KMS-11 (cell line): Measurements from ENCODE around the gene CCDC134.

Experiments used
- H2AFZ ChIP-seq: fragments of 200-600 bp; sonication (generic); 2 replicates; pipeline ENCODE4 v1.6.1; 2016; ENCODE audit warnings: antibody characterized with exemption, mixed run types, low read depth
- H3K27ac ChIP-seq: fragments of 200-600 bp; sonication (generic); 2 replicates; pipeline ENCODE4 v1.6.1; 2016; ENCODE audit warnings: mild to moderate bottlenecking, mixed run types
- H3K27me3 ChIP-seq: fragments of 200-600 bp; sonication (generic); 2 replicates; pipeline ENCODE4 v1.6.1; 2017; ENCODE audit warnings: mild to moderate bottlenecking, low read depth, mixed run types, moderate library complexity; ENCODE audit not compliant: insufficient read depth
- H3K36me3 ChIP-seq: fragments of 200-600 bp; sonication (generic); 2 replicates; pipeline ENCODE4 v1.6.1; 2017; ENCODE audit warnings: mild to moderate bottlenecking, mixed run types; ENCODE audit not compliant: insufficient read depth
- H3K4me1 ChIP-seq: fragments of 200-600 bp; sonication (generic); 2 replicates; pipeline ENCODE4 v1.6.1; 2016; ENCODE audit warnings: mild to moderate bottlenecking, low read depth, mixed run types; ENCODE audit not compliant: poor library complexity, severe bottlenecking
- H3K4me2 ChIP-seq: fragments of 200-600 bp; sonication (generic); 2 replicates; pipeline ENCODE4 v1.7.0; 2016; ENCODE audit warnings: mild to moderate bottlenecking, mixed run types
- H3K4me3 ChIP-seq: fragments of 200-600 bp; sonication (generic); IDR thresholded peaks from 2 replicates; pipeline ENCODE4 v1.6.1; 2017; ENCODE audit warnings: low read depth, low read length, mixed read lengths; ENCODE audit not compliant: insufficient read depth
- H3K79me2 ChIP-seq: fragments of 200-600 bp; sonication (generic); 2 replicates; pipeline ENCODE4 v1.6.1; 2016; ENCODE audit warnings: low read depth, mixed run types; ENCODE audit not compliant: insufficient read depth
- H3K9ac ChIP-seq: fragments of 200-600 bp; sonication (generic); 2 replicates; pipeline ENCODE4 v1.6.1; 2016; ENCODE audit warnings: mild to moderate bottlenecking, mixed run types
- H4K20me1 ChIP-seq: fragments of 200-600 bp; sonication (generic); 2 replicates; pipeline ENCODE4 v1.6.1; 2016; ENCODE audit warnings: mild to moderate bottlenecking, mixed run types; ENCODE audit not compliant: insufficient read depth
- TF ChIP-seq, protein P1 (sequence below): fragments of 200-600 bp; sonication (generic); conservative IDR thresholded peaks from 2 replicates; pipeline ENCODE4 v1.6.1; 2017; ENCODE audit warnings: low read depth, mild to moderate bottlenecking, antibody characterized with exemption, low read length, moderate library complexity, mixed read lengths

Gene CCDC134

DNA sequence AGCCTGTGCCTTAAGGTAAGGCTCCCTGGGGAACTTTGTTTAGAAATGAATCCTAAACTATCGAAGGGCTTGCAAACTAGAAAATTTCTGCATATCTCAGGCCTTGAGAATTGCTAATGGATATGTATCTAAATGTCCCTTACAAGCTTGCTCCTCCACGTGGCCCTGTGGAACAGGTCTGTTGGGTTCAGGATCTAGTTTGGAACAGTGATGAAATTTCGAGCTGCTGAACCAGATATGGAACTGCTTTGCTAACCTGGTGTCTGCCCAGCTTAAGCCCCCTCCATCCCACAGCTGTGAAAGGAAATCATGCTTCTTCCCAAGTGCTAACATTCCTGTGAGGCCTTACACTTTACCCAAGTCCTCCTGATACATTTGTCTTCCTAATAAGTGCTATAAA, 44.0 kb downstream of the CCDC134 start:
- Histone ChIP-seq H3K27me3 (no peaks in the 10 kb centered on the region), H3K4me2 (no peak overlapping the region), H4K20me1 (peaks cover 37% of the 10 kb centered on the region)

DNA sequence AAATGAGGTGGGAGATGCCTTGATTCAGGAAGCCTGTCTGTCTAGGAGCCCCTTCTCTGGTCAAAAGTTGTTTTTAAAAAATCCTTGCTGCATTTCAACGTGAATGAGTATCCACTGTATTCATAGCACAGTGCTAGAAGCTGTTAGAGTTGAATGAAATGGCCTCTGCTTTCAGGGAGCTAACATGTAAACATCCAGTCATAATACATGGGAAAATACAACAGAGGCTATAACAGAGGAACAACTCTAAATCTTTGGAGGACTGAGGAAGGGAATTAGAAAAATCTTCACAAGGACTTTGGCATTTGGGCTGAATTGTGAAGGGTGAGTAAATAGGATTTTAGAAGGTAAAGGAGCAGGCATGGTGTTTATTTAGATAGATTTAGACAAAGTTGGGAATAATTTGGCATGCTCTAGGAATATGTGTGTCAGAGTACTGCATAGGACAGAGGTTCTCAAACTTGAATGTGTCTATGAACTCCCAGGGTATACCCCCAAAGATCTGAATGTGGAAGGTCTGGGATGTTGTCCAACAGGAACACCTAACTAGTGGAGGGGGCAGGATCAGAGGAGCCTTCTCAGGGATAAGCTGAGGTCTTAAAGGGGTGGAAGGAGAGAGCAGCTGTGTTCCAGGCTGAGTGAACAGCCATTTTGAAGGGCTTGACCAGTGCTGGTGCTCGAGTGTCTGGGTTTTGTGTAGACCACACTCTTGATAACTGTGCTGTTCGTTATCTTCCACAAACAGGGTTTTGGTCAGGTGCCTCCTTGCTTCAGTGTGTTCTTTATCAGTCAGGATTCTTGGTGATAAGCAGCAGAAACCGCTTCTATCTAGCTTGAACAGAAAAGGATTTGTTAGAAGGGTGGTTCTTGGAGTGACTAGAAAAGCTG, 45.1 kb downstream of the CCDC134 start:
- no peaks in the 10 kb centered on the region for H3K36me3 ChIP-seq
- H3K79me2 ChIP-seq: peaks cover 96% of the 10 kb centered on the region
- peaks cover 39% of the 10 kb centered on the region for H4K20me1 ChIP-seq
- H3K4me2 ChIP-seq: no peak overlapping the region
- no peak overlapping the region for H3K4me3 ChIP-seq
- no peak overlapping the region for H3K27ac ChIP-seq
- no peaks in the 10 kb centered on the region for H3K27me3 ChIP-seq
- peaks cover 21% of the 10 kb centered on the region for H3K4me1 ChIP-seq
- TF ChIP-seq, protein P1, sequence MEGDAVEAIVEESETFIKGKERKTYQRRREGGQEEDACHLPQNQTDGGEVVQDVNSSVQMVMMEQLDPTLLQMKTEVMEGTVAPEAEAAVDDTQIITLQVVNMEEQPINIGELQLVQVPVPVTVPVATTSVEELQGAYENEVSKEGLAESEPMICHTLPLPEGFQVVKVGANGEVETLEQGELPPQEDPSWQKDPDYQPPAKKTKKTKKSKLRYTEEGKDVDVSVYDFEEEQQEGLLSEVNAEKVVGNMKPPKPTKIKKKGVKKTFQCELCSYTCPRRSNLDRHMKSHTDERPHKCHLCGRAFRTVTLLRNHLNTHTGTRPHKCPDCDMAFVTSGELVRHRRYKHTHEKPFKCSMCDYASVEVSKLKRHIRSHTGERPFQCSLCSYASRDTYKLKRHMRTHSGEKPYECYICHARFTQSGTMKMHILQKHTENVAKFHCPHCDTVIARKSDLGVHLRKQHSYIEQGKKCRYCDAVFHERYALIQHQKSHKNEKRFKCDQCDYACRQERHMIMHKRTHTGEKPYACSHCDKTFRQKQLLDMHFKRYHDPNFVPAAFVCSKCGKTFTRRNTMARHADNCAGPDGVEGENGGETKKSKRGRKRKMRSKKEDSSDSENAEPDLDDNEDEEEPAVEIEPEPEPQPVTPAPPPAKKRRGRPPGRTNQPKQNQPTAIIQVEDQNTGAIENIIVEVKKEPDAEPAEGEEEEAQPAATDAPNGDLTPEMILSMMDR: no peak
- no peak overlapping the region for H2AFZ ChIP-seq
- H3K9ac ChIP-seq: no peak overlapping the region

More for the DNA sequence above, 44.0 kb downstream of the CCDC134 start:
- Histone ChIP-seq H3K9ac (no peak overlapping the region), H3K4me1 (peaks cover 21% of the 10 kb centered on the region), H3K4me3 (no peak overlapping the region), H3K27ac (no peak overlapping the region), H3K36me3 (no peaks in the 10 kb centered on the region), H3K79me2 (peaks cover 92% of the 10 kb centered on the region), H2AFZ (no peak overlapping the region)
- TF ChIP-seq, protein P1: no peak

DNA sequence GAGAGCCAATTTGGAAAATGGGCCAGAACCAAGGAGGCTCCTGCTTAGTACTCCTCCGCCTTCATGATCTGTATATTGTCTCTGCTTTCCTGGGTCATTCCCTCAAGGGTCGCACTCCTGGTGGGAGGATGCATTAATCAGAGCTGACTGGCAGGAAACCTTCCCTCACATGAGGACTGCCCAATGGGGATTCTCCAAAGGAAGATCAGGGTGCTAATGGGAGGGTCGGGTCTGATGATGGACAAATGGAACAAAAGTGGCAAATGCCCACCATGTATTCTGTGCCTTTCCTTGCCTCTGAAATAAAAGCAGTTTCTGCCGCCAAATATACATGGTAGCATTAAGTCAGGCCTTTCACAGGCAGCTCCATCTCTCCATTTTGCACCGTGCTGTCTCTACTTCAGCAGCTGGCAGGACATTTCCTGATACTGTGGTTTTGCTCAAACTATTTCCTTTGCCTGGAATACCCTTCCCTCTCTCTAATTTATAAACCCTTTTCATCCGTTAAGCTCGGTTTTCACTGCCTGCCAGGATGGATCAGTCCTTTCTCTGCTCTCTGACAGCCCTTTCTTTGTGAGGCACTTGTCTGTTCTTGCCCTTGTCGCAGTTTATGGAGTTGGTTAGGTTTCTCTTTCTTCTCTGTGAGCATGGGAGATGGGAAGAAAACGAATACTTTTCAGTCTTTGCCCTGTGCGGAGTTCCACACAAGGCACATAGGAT, 45.9 kb downstream of the CCDC134 start:
- no peak overlapping the region for H2AFZ ChIP-seq
- no peaks in the 10 kb centered on the region for H3K36me3 ChIP-seq
- H4K20me1 ChIP-seq: peaks cover 39% of the 10 kb centered on the region
- no peak overlapping the region for H3K4me3 ChIP-seq
- H3K9ac ChIP-seq: no peak overlapping the region
- H3K27me3 ChIP-seq: no peaks in the 10 kb centered on the region
- H3K4me1 ChIP-seq: peaks cover 21% of the 10 kb centered on the region
- H3K79me2 ChIP-seq: peaks cover 96% of the 10 kb centered on the region
- TF ChIP-seq, protein P1: no peak
- H3K4me2 ChIP-seq: no peak overlapping the region
- no peak overlapping the region for H3K27ac ChIP-seq

DNA sequence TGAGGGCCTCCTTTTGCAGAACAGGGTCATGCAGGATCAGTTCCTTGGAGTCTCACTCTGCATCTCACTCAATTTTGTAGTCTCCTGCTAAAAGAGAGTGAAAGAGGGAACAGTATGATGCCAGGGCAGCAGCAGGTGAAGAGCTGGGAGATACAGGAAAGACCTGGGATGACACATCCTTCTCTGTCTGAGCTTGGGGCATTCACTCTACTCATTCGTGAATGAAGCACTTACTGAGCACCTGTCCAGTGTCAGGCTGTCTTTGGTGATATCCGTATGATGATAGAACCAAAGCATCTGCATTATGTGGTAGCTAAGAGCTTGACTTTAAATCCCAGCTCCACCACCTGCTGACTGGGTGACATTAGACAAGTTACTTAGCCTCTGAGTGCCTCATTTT, 46.8 kb downstream of the CCDC134 start:
- H3K9ac ChIP-seq: no peak overlapping the region
- no peaks in the 10 kb centered on the region for H3K36me3 ChIP-seq
- H3K4me1 ChIP-seq: peaks cover 19% of the 10 kb centered on the region

More for the DNA sequence above, 46.8 kb downstream of the CCDC134 start:
- no peaks in the 10 kb centered on the region for H3K27me3 ChIP-seq
- H2AFZ ChIP-seq: no peak overlapping the region
- peaks cover 37% of the 10 kb centered on the region for H4K20me1 ChIP-seq
- H3K79me2 ChIP-seq: peaks cover 96% of the 10 kb centered on the region
- no peak overlapping the region for H3K4me2 ChIP-seq
- H3K27ac ChIP-seq: no peak overlapping the region
- TF ChIP-seq, protein P1: no peak
- no peak overlapping the region for H3K4me3 ChIP-seq
